A673 (cell line): ENCODE data around the gene CP. TPM values are rescaled to one million over a fixed set of nuclear protein-coding genes. Genes with fewer than 3 reads are reported as not detected.

Experiments used
- BruUV-seq: library from RNA; stranded (reverse); fragments of 400-500 nt; replicated peaks from 2 replicates; lab custom pipeline; 2021; lab: Mats Ljungman, UMichigan
- CTCF ChIA-PET: fragments of 300-600 bp; sonication (Branson Sonifier 250); formaldehyde crosslinking; loops from one replicate; lab custom pipeline; 2022; ENCODE audit warnings: antibody characterized with exemption; lab: Charles Lee
- POLR2A ChIA-PET: fragments of 300-600 bp; sonication (Branson Sonifier 250); formaldehyde crosslinking; loops from one replicate; lab custom pipeline; 2022; ENCODE audit warnings: antibody characterized with exemption; ENCODE audit not compliant: low non-redundant PET; lab: Charles Lee
- DNase-seq: peaks from one replicate; pipeline ENCODE4 v3.0.0-alpha.2; 2015; ENCODE audit warnings: low spot score
- H3K27ac ChIP-seq: fragments of 200-600 bp; sonication (generic); 2 replicates; pipeline ENCODE4 v1.5.1; 2016; ENCODE audit warnings: mixed run types, low read depth, mild to moderate bottlenecking, mixed read lengths, antibody characterized with exemption, low read length; ENCODE audit not compliant: poor library complexity, severe bottlenecking
- H3K27me3 ChIP-seq: fragments of 200-600 bp; sonication (generic); replicated peaks from 2 replicates; pipeline ENCODE4 v1.6.1; 2017; ENCODE audit warnings: mixed run types, low read depth, mild to moderate bottlenecking, mixed read lengths, antibody characterized with exemption, low read length; ENCODE audit not compliant: insufficient read depth, poor library complexity
- H3K36me3 ChIP-seq: fragments of 200-600 bp; sonication (generic); 2 replicates; pipeline ENCODE4 v1.6.1; 2016; ENCODE audit warnings: mixed run types, mild to moderate bottlenecking, mixed read lengths, antibody characterized with exemption, low read length; ENCODE audit not compliant: insufficient read depth, poor library complexity, severe bottlenecking
- H3K4me1 ChIP-seq: fragments of 200-600 bp; sonication (generic); 2 replicates; pipeline ENCODE4 v1.6.1; 2017; ENCODE audit warnings: mixed run types, mild to moderate bottlenecking, mixed read lengths, antibody characterized with exemption, low read length; ENCODE audit not compliant: insufficient read depth, poor library complexity, severe bottlenecking
- H3K4me3 ChIP-seq: fragments of 200-600 bp; sonication (generic); 2 replicates; pipeline ENCODE4 v1.5.1; 2016; ENCODE audit warnings: low read depth, mixed run types, mild to moderate bottlenecking, mixed read lengths, low read length; ENCODE audit not compliant: poor library complexity, severe bottlenecking
- H3K9me3 ChIP-seq: fragments of 200-600 bp; sonication (generic); 2 replicates; pipeline ENCODE4 v1.6.1; 2016; ENCODE audit warnings: mixed run types, low read depth, mild to moderate bottlenecking, mixed read lengths, antibody characterized with exemption, low read length; ENCODE audit not compliant: poor library complexity, severe bottlenecking
- EZH2 ChIP-seq: fragments of 200-600 bp; sonication (generic); IDR thresholded peaks from 2 replicates; pipeline ENCODE4 v1.6.1; 2017; ENCODE audit warnings: borderline replicate concordance, low read depth, mild to moderate bottlenecking, mixed read lengths, antibody characterized with exemption, low read length; ENCODE audit not compliant: poor library complexity, severe bottlenecking
- intact Hi-C: fragments of 100-400 bp; cut with micrococcal nuclease; formaldehyde crosslinking; loops from one replicate; pipeline ENCODE4 v1.10.0; 2022; ENCODE audit not compliant: unreplicated experiment
- total RNA-seq: library from RNA; stranded (reverse); gene quantifications from 2 replicates; pipeline ENCODE4 v1.2.3, GENCODE V29; 2021
- TF ChIP-seq, protein P1 (sequence below): fragments of 300-800, 200-600 bp; sonication (generic); conservative IDR thresholded peaks from 2 replicates; pipeline ENCODE4 v1.5.1; 2017; ENCODE audit warnings: low read depth, mild to moderate bottlenecking, antibody characterized with exemption, low read length, moderate library complexity, mixed read lengths

CP gene
- total RNA-seq, 1 experiment from 2014 or later = not detected

DNA sequence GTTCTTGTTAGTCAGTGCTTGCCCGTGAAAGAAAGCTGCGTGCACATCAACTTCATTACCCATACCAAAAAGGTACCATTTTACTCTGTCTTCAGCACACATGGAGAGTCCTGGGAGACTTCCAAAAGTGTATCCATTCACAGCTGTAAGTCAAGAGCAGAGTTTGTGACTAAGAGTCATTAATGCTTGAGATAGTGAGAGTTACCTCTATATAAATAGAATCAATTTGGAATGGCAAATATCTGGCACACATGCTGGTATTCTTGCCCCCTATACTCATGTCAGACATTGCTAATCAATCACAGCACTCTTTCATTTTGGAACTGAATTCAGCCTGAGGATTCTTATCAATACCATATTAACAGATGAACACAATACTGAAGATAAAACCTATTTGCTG, 14.2 kb downstream of the CP start:
- ChIA-PET POLR2A (no interaction called here), CTCF (no interaction called here)
- no peaks in the 10 kb centered on the region for H3K9me3 ChIP-seq
- BruUV-seq = no TSS peak
- no peaks in the 10 kb centered on the region for H3K4me1 ChIP-seq
- H3K4me3 ChIP-seq = no peak overlapping the region
- H3K27me3 ChIP-seq = no peaks in the 10 kb centered on the region
- DNase-seq = no peak
- no peaks in the 10 kb centered on the region for H3K36me3 ChIP-seq
- H3K27ac ChIP-seq = no peak overlapping the region
- TF ChIP-seq EZH2 = no peak
- TF ChIP-seq, protein P1, sequence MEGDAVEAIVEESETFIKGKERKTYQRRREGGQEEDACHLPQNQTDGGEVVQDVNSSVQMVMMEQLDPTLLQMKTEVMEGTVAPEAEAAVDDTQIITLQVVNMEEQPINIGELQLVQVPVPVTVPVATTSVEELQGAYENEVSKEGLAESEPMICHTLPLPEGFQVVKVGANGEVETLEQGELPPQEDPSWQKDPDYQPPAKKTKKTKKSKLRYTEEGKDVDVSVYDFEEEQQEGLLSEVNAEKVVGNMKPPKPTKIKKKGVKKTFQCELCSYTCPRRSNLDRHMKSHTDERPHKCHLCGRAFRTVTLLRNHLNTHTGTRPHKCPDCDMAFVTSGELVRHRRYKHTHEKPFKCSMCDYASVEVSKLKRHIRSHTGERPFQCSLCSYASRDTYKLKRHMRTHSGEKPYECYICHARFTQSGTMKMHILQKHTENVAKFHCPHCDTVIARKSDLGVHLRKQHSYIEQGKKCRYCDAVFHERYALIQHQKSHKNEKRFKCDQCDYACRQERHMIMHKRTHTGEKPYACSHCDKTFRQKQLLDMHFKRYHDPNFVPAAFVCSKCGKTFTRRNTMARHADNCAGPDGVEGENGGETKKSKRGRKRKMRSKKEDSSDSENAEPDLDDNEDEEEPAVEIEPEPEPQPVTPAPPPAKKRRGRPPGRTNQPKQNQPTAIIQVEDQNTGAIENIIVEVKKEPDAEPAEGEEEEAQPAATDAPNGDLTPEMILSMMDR = no peak
- intact Hi-C loops = no loop called here

DNA sequence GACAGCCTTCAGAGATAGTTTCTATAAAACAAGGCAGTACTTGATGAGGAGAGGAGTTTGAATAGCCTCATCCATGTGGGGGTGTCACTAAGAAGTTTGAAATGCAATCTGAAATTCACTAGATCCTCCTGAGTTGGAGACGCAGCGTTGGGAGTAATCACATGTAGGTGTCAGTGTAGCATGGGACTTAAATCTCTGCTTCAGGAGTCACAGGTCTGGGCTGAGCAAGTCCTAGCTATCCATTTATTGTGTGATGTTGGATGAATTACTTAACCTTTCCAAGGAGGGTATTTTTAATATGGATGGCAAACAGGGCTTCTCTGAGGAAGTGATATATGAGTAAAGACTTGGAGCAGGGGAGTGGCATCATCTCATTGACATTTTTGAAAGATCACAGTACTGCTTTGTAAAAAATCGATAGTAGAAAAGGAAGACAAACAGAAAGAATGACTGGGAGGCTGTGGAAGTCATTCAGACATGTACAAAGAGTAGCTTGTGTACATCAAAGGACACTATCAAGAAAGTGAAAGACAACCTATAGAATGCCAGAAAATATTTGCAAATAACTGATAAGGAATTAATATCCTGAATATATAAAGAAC, 17.1 kb downstream of the CP start:
- TF ChIP-seq EZH2 = no peak
- TF ChIP-seq, protein P1 = no peak
- H3K4me1 ChIP-seq = peaks cover 3% of the 10 kb centered on the region
- H3K4me3 ChIP-seq = no peak overlapping the region
- intact Hi-C loops = no loop called here
- DNase-seq = no peak
- no peaks in the 10 kb centered on the region for H3K9me3 ChIP-seq
- H3K27ac ChIP-seq = no peak overlapping the region
- ChIA-PET CTCF (interaction anchor here (0.5 kb wide), 1 partner anchor 249 kb away, joined by 4 read pairs; no protein-coding TSS in a partner anchor), POLR2A (no interaction called here)
- H3K27me3 ChIP-seq = no peaks in the 10 kb centered on the region
- no TSS peak for BruUV-seq
- no peaks in the 10 kb centered on the region for H3K36me3 ChIP-seq

DNA sequence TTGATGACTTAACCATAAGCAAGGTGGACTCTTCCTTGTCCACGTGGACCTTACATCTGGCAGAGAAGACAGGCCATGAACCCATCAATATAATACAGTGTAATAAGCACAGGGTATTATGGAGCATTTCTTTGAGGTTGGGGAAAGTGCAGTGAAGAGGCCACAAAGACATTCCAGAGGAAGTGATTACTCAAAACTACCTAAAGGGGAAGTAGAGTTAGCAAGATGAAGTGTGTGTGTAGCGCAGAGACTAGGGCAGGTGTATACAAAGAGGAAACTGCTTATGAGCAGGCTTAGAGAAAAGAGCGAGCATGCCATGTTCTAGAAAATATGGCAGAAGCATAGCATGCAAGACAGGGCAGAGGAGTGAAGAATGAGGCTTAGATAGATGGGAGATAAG, 17.9 kb downstream of the CP start:
- ChIA-PET CTCF (no interaction called here), POLR2A (no interaction called here)
- TF ChIP-seq, protein P1 = no peak
- TF ChIP-seq EZH2 = no peak
- intact Hi-C loops = no loop called here
- H3K36me3 ChIP-seq = no peaks in the 10 kb centered on the region
- H3K4me3 ChIP-seq = no peak overlapping the region
- H3K27me3 ChIP-seq = no peaks in the 10 kb centered on the region
- BruUV-seq = no TSS peak
- H3K4me1 ChIP-seq = peaks cover 9% of the 10 kb centered on the region
- no peaks in the 10 kb centered on the region for H3K9me3 ChIP-seq
- no peak for DNase-seq
- no peak overlapping the region for H3K27ac ChIP-seq
